Measurements from ENCODE around the gene USP25. TPM values are rescaled to one million over a fixed set of nuclear protein-coding genes. Genes with fewer than 3 reads are reported as not detected.

USP25 gene
- polyA plus RNA-seq, 4 donors: 43.1 to 60.3 (median 54.4) TPM

DNA sequence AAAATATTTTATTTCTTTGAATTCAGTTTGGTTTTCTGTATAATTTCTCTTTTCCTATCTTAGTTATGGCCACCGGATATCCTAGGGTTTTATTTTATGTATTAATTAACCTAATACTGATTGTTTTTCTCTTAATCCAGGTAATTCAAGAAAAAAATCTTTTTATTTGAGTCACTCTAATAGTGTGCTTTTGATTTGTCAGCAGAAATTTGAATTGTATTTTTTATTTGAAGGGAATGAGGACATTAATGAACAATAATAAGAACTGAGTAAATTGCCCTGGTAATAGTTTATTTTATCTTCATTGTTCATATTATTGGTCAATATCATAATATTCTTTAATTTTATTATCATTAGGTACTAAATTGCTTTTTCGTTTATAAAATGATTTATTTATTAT, 120.1 kb downstream of the USP25 start:
- DNase-seq (ENCODE audit: low read depth in 4 of 4, low spot score in 3 of 4): no peak

DNA sequence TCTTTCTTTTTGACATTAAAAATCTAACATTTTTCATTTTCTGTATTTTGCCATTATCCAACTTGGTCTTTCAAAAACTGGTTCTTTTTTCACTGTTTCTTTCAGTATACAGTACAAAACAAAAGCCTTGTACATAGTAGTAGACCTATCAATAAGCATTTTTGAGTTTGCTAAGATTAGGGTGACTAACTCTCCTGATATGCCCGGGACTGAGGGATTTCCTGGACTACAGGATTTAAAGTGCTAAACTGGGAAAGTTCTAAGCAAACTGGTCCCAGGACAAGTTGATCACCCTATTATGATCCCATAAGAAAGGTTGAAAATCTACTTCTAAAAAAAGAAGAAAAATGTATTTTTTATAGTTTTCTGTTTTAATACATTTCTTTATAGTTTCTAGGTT, 120.9 kb downstream of the USP25 start:
- no peak for DNase-seq (ENCODE audit: low read depth in 4 of 4, low spot score in 3 of 4)

DNA sequence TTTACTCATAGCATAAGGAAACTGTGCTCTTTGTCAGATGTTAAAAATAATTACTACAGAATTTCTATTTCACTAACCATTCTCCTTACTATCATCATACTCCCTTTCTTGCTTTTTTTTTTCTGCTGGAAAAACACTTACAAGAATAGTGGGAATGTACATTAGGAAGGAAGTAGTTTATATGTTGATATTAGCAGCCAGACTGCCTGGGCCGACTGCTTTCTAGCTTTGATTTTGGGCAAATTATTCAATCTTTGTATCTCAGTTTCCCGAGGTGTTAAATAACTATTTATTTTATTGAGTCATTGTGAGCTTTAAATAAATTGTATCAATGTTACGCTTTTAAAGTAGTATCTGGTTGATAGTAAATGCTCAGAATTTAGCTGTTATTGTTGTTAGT, 122.4 kb downstream of the USP25 start:
- DNase-seq (ENCODE audit: low read depth in 4 of 4, low spot score in 3 of 4): no peak

DNA sequence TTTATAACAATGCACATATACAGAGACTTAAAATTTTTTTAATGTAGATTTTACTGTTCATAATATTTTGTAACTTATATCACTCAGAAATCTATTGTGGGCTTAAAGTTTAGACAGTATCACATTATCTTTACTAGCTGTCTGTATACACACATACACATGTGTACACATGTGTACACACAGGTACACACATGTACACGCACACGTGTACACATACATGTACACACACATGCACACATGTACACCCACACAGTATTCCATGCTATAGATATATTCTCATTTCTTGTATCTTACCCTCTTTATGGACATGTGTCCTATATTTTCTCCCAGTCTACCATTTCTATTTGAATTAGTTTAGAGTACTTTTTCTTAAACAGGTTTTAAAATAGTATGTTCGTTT, 123.3 kb downstream of the USP25 start:
- no peak for DNase-seq (ENCODE audit: low read depth in 4 of 4, low spot score in 3 of 4)

DNA sequence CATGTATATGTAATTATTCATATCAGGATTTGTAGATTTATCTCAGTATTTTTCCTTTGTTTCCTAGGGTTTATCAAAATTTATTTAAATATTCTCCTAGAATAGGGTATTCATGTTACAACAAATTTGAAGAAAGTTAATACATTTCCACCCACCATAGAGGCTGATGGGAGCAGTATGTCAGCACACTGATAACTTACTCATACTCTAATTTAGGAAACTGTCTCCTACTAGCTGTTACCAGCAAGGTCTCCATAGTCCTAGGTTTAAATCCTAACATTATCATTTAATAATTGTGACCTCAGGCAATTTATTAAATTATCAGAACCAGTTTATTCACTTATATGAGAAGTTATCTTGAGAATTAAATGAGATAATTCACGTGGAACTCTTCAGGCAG, 127.0 kb downstream of the USP25 start:
- no peak for DNase-seq (ENCODE audit: low read depth in 4 of 4, low spot score in 3 of 4)

DNA sequence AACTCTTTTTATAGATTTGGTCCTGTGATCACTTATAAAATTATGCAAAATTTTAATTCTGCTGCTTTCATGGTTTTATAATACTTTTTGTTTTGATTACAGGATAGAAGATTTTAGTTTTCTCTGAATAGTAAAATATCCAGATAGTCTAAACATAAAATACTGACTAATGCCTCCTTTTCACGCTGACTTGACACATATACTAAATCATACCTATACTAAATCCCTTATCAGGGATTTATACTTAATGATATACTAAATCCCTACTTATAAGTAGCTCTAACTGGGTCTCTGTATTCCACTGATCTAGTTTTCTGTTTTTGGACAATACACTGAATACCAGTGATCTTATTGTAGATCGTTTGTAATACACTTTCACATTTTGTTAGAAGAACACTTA, 128.0 kb downstream of the USP25 start:
- DNase-seq (ENCODE audit: low read depth in 4 of 4, low spot score in 3 of 4): no peak

DNA sequence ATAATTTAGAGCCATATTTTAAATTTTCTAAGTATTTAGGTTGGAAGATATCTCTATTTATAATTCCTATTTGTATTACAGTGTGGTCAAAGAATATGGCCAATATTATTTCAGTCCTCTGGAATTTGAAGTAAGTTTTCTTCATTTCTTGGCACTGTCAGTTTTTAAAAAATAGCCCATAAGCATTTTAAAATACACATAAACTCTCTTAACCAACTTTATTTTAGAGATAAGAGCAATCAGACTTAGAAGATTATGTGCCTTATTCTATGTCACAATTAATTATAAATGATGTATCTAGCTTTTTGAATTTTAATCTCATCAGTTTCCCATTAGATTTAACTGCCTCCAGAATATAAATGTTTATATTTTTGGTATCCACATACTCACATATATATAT, 130.8 kb downstream of the USP25 start:
- DNase-seq (ENCODE audit: low read depth in 4 of 4, low spot score in 3 of 4): no peak

DNA sequence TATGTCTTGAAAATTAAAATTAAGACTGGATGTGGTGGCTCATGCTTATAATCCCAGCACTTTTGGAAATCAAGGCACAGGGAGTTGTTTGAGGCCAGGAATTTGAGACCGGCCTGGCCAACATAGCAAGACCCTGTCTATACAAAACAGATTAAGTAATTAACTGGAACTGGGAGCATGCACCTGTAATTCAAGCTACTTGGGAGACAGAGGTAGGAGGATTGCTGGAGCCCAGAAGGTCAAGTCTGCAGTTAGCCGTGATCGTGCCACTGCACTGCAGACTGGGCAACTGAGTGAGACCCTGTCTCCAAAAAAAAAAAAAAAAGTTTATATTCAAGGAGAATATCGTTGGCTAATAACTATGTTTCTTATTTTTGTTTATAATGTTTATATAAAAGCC, 139.2 kb downstream of the USP25 start:
- no peak for DNase-seq (ENCODE audit: low read depth in 4 of 4, low spot score in 3 of 4)

DNA sequence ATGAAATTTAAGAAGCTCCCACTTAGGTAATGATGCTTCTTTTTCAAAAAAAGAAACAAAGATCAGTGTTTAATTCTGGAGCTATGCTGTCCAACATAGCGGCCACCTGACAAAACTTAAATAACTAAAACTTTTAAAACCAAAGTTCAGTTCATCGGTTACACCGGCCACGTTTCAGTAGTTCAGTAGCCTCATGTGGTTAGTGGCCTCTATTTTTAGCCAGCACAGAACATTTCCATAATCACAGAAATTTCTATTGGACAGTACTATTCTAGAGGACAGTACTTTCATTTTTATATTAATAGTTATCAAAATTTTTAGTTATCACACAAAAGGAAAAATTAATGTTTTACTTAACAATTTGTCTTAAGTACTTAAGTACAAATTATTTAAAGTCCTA, 141.0 kb downstream of the USP25 start:
- no peak for DNase-seq (ENCODE audit: low read depth in 4 of 4, low spot score in 3 of 4)

DNA sequence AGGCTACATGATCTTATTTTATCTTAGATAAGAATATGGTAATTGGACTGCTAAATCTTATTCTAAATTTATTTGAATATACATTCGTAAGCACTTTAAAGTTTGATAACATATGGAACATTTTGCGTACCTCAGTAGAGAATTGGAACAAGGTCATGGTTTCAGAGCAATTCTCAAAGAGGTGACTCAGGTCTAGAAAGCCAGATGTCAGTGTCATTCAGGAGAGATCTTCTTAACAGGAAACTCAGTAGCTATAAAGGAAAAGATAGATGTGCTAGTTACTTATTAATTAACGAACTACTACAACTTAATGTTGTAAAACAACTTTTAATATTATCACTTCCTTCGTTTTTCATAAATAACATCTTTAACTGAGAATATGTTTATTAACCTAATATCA, 142.5 kb downstream of the USP25 start:
- no peak for DNase-seq (ENCODE audit: low read depth in 4 of 4, low spot score in 3 of 4)

DNA sequence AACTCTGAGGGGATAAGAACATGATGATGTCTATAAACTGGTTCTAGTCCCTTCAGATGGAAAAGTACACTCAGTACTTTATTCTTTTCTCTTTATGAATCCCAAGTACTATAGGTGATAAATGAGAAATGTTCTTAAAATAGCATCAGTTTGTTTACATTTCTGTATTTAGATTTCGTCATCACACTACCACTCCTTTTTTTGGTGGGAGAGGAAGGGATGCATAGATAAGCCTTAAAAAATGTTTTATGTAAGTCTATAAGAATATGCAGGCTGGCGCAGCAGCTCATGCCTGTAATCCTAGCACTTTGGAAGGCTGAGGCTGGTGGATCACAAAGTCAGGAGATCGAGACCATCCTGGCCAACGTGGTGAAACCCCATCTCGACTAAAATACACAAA, 144.8 kb downstream of the USP25 start:
- DNase-seq (ENCODE audit: low read depth in 4 of 4, low spot score in 3 of 4): no peak

DNA sequence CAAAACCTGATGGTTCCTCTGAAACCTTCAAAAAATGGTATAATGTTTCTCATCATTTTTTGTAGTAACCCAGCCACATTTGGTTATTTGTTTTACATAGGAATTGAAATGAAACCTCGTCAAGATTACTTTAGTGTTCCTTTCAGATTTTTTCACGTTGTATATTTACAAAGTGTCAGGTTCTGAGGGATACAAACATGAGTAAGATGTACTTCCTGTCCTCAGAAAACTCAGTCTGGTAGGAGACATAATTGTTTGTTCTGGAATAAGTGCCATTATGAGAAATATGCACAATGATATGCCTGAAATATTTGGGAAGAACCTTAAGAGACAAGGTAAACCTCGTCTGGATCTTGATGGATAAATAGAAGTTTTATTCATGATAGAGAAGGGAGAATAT, 145.5 kb downstream of the USP25 start:
- no peak for DNase-seq (ENCODE audit: low read depth in 4 of 4, low spot score in 3 of 4)

DNA sequence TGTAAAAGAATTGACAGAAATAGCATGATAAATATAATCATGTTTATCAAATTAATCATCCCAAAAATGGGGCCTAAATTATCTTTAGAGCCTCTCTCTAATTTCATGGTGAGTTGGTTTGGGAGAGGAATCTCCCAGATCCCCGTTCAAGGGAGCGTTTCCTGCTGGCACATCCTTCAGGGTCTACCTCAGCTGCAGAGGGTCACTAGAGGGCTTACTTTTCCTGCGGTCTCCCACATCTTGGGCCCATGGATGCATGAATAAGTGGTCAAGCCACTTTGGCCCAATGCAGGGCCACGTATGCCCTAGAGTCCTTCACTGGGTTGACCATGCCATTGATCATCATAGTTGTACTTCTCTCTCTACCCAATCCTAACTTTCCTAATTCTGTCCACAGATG, 164.1 kb downstream of the USP25 start:
- no peak for DNase-seq (ENCODE audit: low read depth in 4 of 4, low spot score in 3 of 4)

DNA sequence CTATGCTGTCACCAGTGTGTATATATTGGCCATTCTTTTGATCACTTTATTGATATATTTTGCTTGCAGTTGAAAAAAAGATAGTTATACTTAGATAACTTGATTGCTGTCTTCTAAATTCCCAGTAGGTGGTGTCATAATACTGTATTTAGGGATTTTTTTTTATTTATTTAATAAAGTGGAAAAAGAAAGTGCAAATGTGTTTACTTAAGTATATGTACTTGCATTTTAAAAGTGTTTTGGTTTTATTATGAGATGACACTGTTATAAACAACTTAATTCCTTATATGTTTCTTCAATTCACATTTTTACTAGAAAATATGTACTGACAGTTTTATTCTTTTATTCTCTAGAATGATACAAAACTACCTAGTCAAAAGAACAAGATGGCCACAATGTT, 164.8 kb downstream of the USP25 start:
- no peak for DNase-seq (ENCODE audit: low read depth in 4 of 4, low spot score in 3 of 4)

DNA sequence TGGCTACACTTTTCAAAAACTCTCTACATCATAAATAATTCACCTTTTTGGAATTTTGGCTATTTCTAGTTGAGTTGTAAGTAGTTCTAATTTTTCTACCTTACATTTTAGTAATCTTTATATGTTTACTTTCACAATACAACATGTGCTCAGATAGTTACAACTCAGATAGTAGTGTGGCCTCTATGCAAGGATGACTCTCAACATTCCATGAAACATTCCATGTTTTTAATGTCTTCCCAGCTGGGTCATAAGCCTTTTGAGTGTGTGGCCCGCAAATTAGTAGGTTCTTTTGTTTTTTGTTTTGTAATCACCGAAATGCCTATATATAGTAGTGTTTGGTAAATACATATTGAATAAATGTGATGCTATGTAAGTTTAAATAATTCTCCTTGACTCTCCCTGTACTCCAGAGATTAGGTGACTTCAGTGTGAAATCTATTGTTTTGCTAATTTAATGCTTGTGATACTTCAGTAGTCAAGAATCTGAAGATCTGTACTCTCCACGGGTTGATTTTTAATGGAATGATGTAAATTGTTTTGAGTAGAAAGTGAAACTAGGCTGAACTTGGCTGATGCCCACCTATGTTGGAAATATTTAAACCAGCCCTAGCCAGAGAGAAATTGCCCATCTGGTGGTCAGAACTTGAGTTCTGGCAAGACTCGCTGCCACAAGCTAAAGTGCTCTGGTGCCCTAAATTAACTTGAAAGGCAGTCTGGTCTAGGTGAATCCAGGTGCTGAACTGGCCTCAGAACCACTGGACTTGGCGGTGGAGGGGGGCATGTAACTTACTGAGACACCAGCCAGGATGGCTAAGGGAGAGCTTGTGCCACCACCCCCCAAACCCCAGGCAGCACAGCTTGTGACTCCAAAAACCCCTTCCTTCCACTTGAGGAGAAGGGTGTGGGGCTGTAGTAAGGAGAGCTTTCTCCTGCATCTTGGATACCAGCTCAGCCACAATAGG, 165.6 kb downstream of the USP25 start:
- no peak for DNase-seq (ENCODE audit: low read depth in 4 of 4, low spot score in 3 of 4)

DNA sequence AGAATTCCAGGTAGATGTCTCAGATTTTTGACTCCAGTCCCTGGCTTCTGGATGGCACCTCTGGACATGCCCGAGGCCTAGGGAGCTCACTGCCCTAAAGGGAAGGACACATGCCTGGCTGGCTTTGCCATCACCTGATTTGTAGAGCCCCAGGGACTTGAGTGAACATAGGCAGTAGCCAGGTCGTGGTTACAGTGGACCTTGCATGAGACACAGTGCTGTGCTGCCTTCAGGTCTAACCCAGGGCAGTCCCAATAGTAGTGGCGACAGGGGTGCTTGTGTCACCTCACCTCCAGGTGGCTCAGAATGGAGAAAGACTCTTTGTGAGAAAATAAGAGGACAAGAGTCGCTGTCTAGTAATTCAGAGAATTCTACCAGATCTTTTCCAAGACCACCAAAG, 166.7 kb downstream of the USP25 start:
- no peak for DNase-seq (ENCODE audit: low read depth in 4 of 4, low spot score in 3 of 4)

DNA sequence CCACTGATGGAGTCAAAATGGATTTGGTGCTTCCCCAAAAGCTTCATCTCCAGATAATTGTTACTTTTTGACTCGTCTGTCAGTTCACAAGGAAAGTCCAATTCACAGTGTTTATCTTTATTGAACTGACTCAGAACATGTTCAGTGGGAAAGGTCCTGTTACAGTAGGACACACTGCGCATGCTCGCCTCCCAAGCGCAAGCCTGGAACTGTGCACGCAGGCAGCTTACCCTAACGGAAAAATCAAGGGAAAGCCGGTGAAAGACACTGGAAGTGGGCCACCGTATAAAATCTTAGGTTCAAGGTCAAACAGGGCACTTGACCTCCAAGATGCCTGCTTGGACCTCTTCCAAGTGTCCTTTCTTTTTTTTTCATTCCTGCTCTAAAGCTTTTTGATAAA, 174.6 kb downstream of the USP25 start:
- DNase-seq (ENCODE audit: low read depth in 4 of 4, low spot score in 3 of 4): no peak

DNA sequence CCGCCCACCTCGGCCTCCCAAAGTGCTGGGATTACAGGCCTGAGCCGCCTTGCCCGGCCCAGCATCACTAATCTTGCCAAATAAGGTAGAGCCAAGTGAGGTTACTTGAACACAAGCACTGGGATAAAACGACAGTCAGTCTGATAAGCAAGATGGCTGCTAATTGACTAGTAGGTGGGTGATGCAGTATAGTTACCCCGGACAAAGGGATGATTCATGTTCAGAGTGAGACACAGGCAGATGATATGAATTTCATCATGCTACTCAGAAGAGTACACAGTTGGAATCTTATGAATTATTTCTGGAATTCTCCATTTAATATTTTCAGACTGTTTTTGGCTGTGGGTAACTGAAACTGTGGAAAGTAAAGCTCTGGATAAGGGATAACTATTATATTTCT, 178.4 kb downstream of the USP25 start:
- DNase-seq (ENCODE audit: low read depth in 4 of 4, low spot score in 3 of 4): no peak

DNA sequence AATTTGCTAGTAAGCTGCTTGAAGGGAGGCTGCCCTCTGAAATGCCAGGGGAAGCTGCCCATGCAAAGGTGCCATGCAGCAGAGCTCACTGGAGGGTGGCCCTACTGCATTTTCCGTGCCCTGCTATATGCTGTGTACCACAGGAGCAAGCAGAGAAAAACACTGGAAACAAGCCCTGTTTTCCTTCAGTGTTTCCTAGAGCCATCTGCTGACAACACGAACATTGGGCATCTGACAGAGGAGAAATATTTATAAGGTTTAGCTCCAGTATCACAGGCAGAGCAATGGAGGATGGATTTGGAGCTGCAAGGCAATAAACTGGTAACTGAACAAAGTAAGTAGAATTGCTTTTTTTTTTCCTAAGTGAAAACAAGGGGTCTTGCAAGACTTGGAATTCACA, 198.4 kb downstream of the USP25 start:
- DNase-seq (ENCODE audit: low read depth in 4 of 4, low spot score in 3 of 4): no peak

DNA sequence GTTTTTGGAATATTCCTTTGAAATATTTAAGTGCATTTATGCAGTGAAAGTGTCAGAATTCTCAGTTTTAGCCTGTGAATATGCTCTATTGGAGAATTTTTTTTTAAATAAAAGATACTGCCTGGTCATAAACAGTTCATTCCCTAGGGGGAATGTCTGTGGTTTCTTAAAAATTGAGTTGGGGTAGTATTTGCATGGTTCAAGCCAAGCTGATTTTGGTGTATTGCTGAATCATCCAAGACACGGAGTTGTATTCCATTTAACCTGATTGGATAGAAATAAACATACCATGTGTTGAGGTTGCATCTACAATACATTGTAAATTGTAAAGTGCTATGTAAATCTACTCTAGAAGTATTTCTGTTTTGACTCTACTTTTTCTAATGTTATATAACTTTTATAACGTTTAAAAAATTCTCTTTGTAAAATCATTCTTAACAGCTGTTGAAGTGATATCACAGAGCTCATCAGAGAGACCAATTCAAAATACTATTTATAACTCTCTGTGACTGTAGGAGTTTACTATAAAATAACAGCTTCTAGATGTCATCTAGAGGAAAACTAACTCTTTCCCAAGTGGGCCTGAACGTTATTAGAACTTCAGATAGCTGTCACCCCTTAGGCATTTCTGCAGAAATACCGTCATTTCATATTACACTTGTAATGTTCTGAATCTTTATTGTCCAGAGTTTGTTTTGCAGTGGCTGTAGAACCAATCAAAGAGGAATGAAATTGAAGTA, 199.1 kb downstream of the USP25 start:
- DNase-seq (ENCODE audit: low read depth in 4 of 4, low spot score in 3 of 4): no peak

DNA sequence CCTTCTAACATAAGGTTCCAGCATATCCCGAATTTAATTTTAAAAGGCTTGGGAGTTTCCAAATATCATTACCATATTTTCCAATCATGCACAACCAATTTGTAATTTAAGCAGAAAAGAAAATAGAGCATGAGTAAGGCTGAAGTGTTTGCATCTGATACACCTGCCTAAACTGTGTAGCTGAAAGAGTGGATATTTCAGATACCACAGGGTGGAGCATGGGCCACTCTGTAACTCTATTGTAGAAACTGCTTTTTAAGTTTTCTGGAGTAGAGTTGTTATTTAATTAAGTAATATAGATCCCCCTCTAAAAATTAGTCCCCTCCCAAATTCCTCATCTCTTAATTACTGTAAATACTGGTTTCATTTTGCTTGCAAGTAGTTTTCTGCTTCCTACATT, 199.8 kb downstream of the USP25 start:
- no peak for DNase-seq (ENCODE audit: low read depth in 4 of 4, low spot score in 3 of 4)

Data from right renal pelvis (tissue), 4 donors.